Right lung (tissue), 5 donors: ENCODE results near the gene ADGRA1. TPM values are rescaled to one million over a fixed set of nuclear protein-coding genes. Genes with fewer than 3 reads are reported as not detected.

Experiments
- DNase-seq, 2 donors: peaks; one replicate each; pipeline ENCODE4 v3.0.0-alpha.2; 2013
- polyA plus RNA-seq, 5 donors: library from polyadenylated mRNA; unstranded; fragments of 120-200 nt; gene quantifications; one replicate each; pipeline versions ENCODE4 v1.2.1 to v1.2.3, GENCODE V29; 2013; ENCODE audit warnings: inconsistent platforms in 1 of 5, low replicate concordance in 1 of 5; ENCODE audit not compliant: insufficient read length in 5 of 5, insufficient read depth in 1 of 5

The ADGRA1 gene
- polyA plus RNA-seq, 5 donors: 0.08 to 0.28 (median 0.10) TPM; not detected in 1

DNA sequence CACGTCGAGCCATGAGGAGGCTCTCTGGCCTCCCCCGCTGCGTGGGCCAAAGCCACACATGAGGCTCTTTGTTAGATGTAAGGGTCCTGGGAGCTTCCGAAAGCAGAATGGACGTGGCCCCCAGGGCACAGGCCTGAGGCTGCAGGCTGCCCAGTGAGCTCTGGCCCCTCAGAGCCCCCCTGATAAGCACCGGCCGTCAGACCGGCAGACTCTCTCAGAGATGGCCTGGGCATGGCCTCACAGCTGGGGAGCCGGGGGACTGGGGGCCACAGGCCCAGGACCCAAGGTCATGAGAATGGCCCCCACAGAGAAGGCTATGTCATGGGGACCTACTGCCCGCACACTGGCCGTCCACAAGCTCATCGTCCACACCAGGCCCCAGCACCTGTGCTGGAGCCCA, 31.7 kb upstream of the ADGRA1 start:
- no peak for DNase-seq

GRCh38 chr10:133056651-133057178, 31.0 kb upstream of the ADGRA1 start:
- DNase-seq: no peak

- no peak for DNase-seq
Measured at GRCh38 chr10:133058331-133059092, 29.2 kb upstream of the ADGRA1 start.

GRCh38 chr10:133059093-133059470, 28.6 kb upstream of the ADGRA1 start:
- DNase-seq: no peak

- no peak for DNase-seq
Measured at GRCh38 chr10:133059571-133059970, 28.2 kb upstream of the ADGRA1 start.

GRCh38 chr10:133060022-133060421, 27.7 kb upstream of the ADGRA1 start:
- DNase-seq: no peak

DNA sequence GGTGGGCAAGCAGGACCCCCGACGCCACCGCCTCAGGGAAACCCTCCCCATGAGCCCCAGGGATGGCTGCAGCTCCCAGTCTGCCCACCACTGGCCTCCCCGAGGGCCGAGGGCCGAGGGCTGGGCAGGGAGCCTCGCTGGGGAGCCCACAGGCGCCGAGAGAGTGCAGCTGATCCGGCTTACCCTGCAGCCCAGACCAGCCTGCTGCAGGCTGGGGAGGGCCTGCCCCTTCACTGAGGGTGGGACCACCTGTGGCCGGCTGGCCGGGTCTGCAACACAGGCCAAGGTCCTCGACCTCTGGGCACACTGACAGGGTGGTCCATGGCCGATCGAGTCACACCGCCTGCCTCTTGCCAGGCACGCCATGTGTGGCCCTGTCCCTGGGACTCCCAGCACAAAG, 27.3 kb upstream of the ADGRA1 start:
- no peak for DNase-seq

DNA sequence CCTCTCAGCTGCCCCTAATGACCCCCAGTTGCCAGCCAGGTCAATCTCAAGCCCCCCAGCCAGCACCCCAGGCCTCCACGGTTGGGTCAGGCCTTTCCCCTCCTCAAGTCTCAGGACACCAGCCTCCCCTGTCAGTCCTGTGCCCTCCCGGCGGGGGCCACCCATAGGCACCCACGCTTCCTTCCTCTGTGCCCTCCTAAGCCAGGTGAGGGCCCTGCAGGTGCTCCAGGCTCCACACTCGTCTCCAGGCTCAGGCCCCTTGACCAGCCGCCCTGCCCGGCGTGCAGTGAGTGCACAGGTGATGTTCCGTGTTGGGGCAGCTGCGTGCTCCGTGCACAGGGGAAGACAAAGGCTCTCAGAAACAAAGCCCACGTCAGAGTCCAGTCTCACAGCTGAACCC, 26.8 kb upstream of the ADGRA1 start:
- DNase-seq: no peak

DNA sequence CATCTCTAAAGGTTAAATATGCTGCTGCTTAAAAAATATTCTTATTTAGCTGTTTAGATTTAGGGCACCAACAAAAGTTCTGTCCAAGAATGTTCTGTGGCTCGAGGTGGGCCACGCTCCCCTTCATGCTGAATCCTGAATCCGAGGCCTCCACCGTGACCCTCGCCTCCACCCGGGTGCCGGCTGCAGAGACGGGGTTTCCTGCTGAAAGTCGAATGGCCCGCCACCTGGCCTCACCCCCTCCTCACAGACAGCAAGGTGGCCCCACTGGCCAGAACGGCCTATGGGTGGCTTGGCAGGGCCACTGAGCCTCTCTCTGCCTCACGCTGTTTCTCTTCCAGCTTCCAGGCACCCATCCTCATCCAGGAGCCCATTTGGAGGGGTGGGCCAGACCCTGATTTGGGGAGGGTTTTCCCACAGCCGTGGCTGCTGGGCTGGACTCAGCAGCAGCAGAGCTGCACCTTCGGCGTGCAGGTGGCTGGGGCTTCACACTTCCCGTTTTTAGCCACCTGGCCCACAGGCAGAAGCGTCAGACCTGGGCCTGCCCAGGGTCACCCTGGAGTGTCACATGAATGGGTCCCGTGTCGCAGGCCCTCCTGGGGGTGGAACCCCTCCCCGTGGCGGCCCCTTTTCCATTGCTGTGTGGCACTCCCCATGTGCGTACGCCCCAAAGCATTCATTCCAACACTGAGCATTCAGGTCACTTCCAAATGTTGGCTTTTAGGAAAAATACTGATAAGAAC, 26.3 kb upstream of the ADGRA1 start:
- DNase-seq: no peak

DNA sequence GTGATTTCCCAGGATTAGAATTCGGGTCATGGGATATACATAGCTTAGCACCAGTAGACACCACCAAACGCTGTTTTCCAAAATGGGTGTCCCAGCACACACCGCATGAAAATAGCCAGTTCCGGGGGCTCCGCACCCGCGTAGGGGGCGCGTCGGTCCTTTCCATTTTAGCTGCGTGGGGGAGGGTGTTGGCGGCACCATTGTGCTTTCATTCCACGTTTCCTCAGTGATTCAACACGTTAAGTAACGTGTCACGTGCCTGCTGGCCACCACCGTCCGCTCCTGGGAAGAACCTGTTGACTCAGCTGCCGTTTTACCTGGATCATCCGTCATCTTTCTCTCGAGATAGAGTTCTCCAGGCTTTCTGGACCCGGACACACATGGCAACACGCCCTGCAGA, 25.6 kb upstream of the ADGRA1 start:
- no peak for DNase-seq

GRCh38 chr10:133062635-133063034, 25.1 kb upstream of the ADGRA1 start:
- no peak for DNase-seq

GRCh38 chr10:133067149-133068105, 20.3 kb upstream of the ADGRA1 start:
- DNase-seq: no peak

GRCh38 chr10:133068111-133069032, 19.4 kb upstream of the ADGRA1 start:
- no peak for DNase-seq

GRCh38 chr10:133069033-133069525, 18.6 kb upstream of the ADGRA1 start:
- DNase-seq: no peak

DNA sequence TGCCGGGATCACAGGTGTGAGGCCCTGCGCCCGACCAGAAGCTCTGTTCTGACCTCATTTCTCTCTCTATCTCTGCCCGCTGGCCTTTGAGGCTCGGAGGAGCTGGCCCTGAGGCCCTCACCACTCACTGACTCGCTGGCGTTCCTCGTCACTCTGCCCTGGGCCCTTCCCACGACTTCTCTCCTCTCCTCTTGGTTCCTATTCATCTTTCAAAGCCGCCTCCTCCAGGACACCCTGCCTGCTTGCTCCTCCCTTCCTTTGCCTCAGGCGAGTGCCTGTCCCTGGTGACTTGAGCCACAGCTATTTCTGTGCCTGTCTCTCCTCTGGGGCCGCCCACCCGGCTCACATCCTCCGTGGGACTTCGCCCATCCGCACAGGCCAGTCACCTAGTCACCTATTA, 17.3 kb upstream of the ADGRA1 start:
- DNase-seq: no peak

DNA sequence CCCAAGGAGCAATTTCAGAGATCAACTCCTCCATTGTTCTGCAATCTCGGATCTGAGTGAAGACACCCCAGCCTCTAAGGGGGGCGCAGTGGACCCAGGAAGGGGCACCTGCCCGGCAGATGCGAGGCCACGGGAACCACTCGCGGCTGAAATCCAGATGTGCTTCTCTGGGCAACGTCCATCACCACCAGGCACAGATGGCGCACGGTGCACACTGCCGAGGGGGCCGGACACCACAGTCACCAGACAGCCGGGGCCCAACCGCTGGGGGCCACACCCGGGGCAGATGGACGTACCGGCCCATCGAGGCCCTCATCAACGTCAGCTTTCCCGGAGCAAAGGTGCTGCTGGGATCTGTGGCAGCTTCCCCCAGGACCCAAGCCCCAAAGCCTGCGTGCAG, 16.9 kb upstream of the ADGRA1 start:
- DNase-seq: no peak

- no peak for DNase-seq
Measured at GRCh38 chr10:133071733-133072132, 16.0 kb upstream of the ADGRA1 start.

- no peak for DNase-seq
Measured at GRCh38 chr10:133072196-133072595, 15.5 kb upstream of the ADGRA1 start.

DNA sequence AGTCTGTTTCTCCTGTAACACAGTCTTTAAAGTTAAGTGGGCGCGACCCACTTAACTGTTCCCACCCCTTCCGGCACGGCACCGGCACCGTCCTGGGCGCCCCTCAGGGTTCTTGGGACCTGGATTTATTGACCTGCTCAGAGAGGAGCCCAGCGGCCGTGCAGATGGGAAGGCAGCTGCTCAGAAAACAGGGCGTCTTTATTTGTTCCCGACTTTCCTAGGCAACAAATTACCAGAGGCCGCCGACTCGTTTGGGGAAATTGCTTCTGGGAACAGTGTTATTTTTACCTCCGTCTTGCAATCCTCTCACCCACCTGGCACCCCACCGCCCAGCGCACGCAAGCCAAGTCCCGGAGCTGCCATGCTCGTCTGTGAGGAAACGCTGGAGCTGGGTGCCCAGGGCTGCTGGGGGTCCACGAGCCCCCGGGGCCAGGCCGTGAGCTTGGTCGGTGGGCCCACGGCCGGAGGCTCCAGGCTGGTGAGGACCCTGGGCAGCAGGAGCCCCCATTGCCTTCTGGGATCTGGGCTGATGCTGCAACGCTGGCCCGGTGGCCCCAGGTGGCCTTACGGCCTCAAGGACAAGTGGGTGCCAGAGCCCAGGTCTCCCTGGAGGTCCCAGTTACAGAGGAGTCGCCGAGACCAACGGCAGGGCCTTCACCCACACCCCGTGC, 14.9 kb upstream of the ADGRA1 start:
- no peak for DNase-seq
